ENCODE data around the gene PMEPA1.

PMEPA1 gene

DNA sequence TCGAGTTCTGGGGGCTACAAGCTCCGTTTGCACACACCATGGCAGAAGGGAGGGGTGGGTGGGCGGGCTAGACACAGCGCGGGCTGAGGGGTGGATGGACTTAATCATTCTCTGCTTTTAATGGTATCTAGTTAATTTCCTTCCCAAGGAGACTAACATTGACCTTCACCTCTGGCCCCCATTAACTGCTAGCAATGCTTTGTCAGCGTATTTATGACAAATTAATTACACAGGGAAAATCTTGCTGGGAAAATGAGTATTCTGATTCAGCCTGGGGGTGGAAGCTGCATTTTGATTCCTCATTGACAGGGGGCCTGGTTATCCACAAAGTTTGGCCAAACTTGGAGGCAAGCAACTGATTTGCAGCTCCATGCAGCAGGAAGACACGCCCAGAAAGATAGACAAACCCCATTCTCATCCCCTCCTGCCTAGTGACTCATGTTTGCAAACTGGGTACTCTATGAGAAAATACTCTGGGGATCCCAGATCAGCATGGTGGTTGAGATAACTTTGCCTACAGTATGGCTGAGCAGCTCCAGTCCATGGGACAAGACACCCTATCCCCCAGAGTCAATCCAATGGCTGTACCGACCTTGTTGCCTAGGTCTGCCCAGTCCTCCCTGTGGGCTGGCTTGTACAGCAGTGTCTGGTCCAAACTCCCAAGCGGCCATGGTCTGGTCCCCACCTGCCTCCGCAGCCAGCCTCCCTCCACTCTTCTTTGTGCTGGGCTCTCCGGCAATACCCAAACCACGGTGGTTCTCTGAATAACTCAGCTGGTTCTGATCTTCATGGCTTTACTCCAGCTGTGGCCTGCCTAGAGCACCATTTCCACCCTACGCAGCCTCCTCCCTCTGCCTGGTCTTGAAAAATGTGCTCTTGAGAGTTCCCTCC, 109.2 kb downstream of the PMEPA1 start:
- DNase-seq: no peak

DNA sequence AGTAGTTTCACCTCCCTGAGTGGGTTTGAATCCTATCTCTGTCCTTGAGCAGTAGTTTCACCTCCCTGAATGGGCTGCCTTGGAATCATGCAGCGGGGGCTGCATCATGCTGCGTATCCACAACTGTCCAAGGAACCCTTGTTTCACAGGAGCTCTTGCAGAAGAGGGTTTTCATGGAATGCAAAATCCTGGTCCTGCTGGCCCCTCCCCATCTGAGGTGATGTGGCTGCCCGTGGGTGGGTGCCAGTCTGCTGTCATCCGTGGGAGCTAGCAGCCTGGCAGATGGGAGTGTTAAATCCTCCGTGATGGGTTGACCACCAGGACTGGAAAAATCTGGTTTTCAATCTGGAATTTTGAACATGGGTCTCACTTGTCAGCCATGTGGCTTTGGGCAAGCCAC, 111.3 kb downstream of the PMEPA1 start:
- no peak for DNase-seq

Data from left hindlimb (tissue), 1 donor.